ENCODE results near the gene FOLR3. TPM values are rescaled to one million over a fixed set of nuclear protein-coding genes. Genes with fewer than 3 reads are reported as not detected.

FOLR3 gene
- total and polyA plus RNA-seq, 12 donors = 0.13 to 0.96 (median 0.91) TPM; not detected in 8

- intact Hi-C loops (cut with DNase I) = no loop called here
- no peak for TF ChIP-seq POLR2A (IDR thresholded peaks at IDR 0.05)
- TF ChIP-seq CTCF (IDR thresholded peaks at IDR 0.05) = no peak
- no peak overlapping the region for H3K4me3 ChIP-seq
- no peak overlapping the region for H3K27ac ChIP-seq
- peak in 1 of 7 donors; percentile 39 for DNase-seq
- H3K36me3 ChIP-seq (replicated peaks in 1 of 2) = no peaks in the 10 kb centered on the region
- 45 to 63% (median 56%) methylated on average over 1 of the region's 1 CpG for WGBS, 4 donors
- H3K4me1 ChIP-seq (replicated peaks in 1 of 2) = peaks cover 7 to 9% of the 10 kb centered on the region in 2 donors
- no peaks in the 10 kb centered on the region for H3K9me3 ChIP-seq (replicated peaks in 1 of 3)
- H3K27me3 ChIP-seq = no peaks in the 10 kb centered on the region
Observed at GRCh38 chr11:72122607-72123006, 12.9 kb upstream of the FOLR3 start.

- DNase-seq = peak in 2 of 7 donors; percentile 59 to 61
- 27 to 45% (median 38%) methylated on average over 2 to 3 of the region's 3 CpGs for WGBS, 4 donors
- intact Hi-C loops (cut with DNase I) = no loop called here
- H3K27ac ChIP-seq = peak overlapping the region in 2 of 5 donors; percentile 12 to 39
- H3K4me1 ChIP-seq (replicated peaks in 1 of 2) = peaks cover 5 to 9% of the 10 kb centered on the region in 2 donors
- no peaks in the 10 kb centered on the region for H3K27me3 ChIP-seq
- no peaks in the 10 kb centered on the region for H3K36me3 ChIP-seq (replicated peaks in 1 of 2)
- no peak for TF ChIP-seq CTCF (IDR thresholded peaks at IDR 0.05)
- TF ChIP-seq POLR2A (IDR thresholded peaks at IDR 0.05) = no peak
- no peak overlapping the region for H3K4me3 ChIP-seq
- no peaks in the 10 kb centered on the region for H3K9me3 ChIP-seq (replicated peaks in 1 of 3)
Observed at GRCh38 chr11:72123117-72123653, 12.3 kb upstream of the FOLR3 start.

DNA sequence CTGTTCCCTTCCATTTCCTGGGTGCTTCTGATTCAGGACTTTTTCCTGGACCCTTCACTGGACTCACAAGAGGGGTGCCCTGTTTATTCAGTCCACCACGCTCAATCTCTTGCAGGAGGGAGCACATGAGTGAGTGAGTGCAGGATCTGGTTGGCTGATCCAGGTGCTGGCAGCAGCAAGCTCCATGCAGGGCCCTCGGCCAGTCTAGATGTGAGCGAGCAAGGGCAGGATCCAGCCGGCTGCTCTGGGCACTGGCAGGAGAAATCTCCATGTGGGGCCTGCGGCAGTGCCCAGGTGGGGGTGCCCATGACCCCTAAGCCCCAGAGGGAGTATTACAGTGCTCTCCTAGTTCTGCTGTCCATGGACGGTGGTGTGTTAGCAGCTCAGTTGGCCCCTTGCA lies 11.5 kb upstream of the FOLR3 start:
- no peaks in the 10 kb centered on the region for H3K27me3 ChIP-seq
- H3K4me1 ChIP-seq (replicated peaks in 1 of 2) = peaks cover 0 to 9% of the 10 kb centered on the region in 2 donors
- H3K4me3 ChIP-seq = no peak overlapping the region
- intact Hi-C loops (cut with DNase I) = no loop called here
- H3K9me3 ChIP-seq (replicated peaks in 1 of 3) = no peaks in the 10 kb centered on the region
- peak in 1 of 7 donors; percentile 45 for DNase-seq
- TF ChIP-seq POLR2A (IDR thresholded peaks at IDR 0.05) (no peak), CTCF (IDR thresholded peaks at IDR 0.05) (no peak)
- no peak overlapping the region for H3K27ac ChIP-seq
- 78 to 96% (median 90%) methylated on average over 4 to 6 of the region's 6 CpGs for WGBS, 4 donors
- H3K36me3 ChIP-seq (replicated peaks in 1 of 2) = no peaks in the 10 kb centered on the region

GRCh38 chr11:72125956-72126355 lies 9.6 kb upstream of the FOLR3 start:
- 82 to 89% (median 85%) methylated on average over 1 of the region's 1 CpG for WGBS, 4 donors
- Histone ChIP-seq H3K36me3 (replicated peaks in 1 of 2) (no peaks in the 10 kb centered on the region), H3K27ac (no peak overlapping the region), H3K27me3 (no peaks in the 10 kb centered on the region), H3K4me1 (replicated peaks in 1 of 2) (peaks cover 0 to 9% of the 10 kb centered on the region in 2 donors), H3K9me3 (replicated peaks in 1 of 3) (no peaks in the 10 kb centered on the region), H3K4me3 (no peak overlapping the region)
- TF ChIP-seq CTCF (IDR thresholded peaks at IDR 0.05) = no peak
- TF ChIP-seq POLR2A (IDR thresholded peaks at IDR 0.05) = no peak
- no peak for DNase-seq
- intact Hi-C loops (cut with DNase I) = no loop called here

Data from adrenal gland (tissue), 12 donors.